HCT116 (cell line): ENCODE data around the gene ELL2. TPM values are rescaled to one million over a fixed set of nuclear protein-coding genes. Genes with fewer than 3 reads are reported as not detected.

Experiments
- ATAC-seq: fragments of 200-7000 bp; cut with Tn5 transposase; 2 replicates; pipeline ENCODE4 v1.9.1; 2020; ENCODE audit warnings: mild to moderate bottlenecking, moderate library complexity
- BruUV-seq: library from RNA; stranded (reverse); fragments of 400-500 nt; replicated peaks from 2 replicates; lab custom pipeline; 2021; lab: Mats Ljungman, UMichigan
- CTCF ChIA-PET: fragments of 300-600 bp; sonication (Branson Sonifier 250); formaldehyde crosslinking; loops from one replicate; lab custom pipeline; 2021; ENCODE audit warnings: antibody characterized with exemption; lab: Charles Lee
- POLR2A ChIA-PET: fragments of 300-600, 350-600 bp; sonication (Branson Sonifier 250); formaldehyde crosslinking; loops from one replicate; lab custom pipeline; 2021; ENCODE audit warnings: antibody characterized with exemption; lab: Charles Lee
- RAD21 ChIA-PET, 2 experiments: fragments of 300-600 bp; sonication (Branson Sonifier 250); formaldehyde crosslinking; loops; one replicate each; lab custom pipeline; 2023; ENCODE audit warnings: low total read pairs in 2 of 2; ENCODE audit not compliant: uncharacterized antibody in 2 of 2, unreplicated experiment in 2 of 2, low non-redundant PET in 1 of 2; lab: Charles Lee
- DNase-seq: peaks from one replicate; pipeline ENCODE4 v3.0.0-alpha.2; 2010; ENCODE audit warnings: low read depth, low spot score
- H2AFZ ChIP-seq: fragments of 200-600 bp; shearing (Covaris generic), sonication (generic); 2 replicates; pipeline ENCODE4 v1.6.1; 2017; ENCODE audit warnings: low read depth, mixed run types, mixed read lengths, antibody characterized with exemption, low read length; ENCODE audit not compliant: poor library complexity, severe bottlenecking
- H3K27ac ChIP-seq: 2 replicates; pipeline ENCODE4 v1.5.1; 2012; ENCODE audit warnings: low read depth, low read length
- H3K27me3 ChIP-seq: fragments of 200-600 bp; sonication (generic); 2 replicates; pipeline ENCODE4 v1.6.1; 2016; ENCODE audit warnings: mixed run types, low read length, mixed read lengths; ENCODE audit not compliant: insufficient read depth
- H3K36me3 ChIP-seq, 2 experiments: fragments of 200-500 bp in 1 of 2; fragments of 200-600 bp in 1 of 2; sonication (Bioruptor generic) in 1 of 2; sonication (generic) in 1 of 2; 2 replicates each; pipeline versions ENCODE4 v1.5.1 to v1.6.1; 2014 to 2016; ENCODE audit warnings: low read length in 2 of 2, inconsistent platforms in 1 of 2, mixed read lengths in 1 of 2, mixed run types in 1 of 2; ENCODE audit not compliant: insufficient read depth in 2 of 2, control insufficient read depth in 1 of 2
- H3K4me1 ChIP-seq, 2 experiments: fragments of 200-600 bp in 1 of 2; sonication (generic) in 1 of 2; 2 replicates each; pipeline versions ENCODE4 v1.5.1 to v1.6.1; 2012 to 2017; ENCODE audit warnings: low read length in 2 of 2, inconsistent platforms in 1 of 2, mild to moderate bottlenecking in 1 of 2, mixed read lengths in 1 of 2, mixed run types in 1 of 2, moderate library complexity in 1 of 2; ENCODE audit not compliant: insufficient read depth in 2 of 2, control insufficient read depth in 1 of 2
- H3K4me2 ChIP-seq: fragments of 200-600 bp; sonication (generic); 2 replicates; pipeline ENCODE4 v1.6.1; 2017; ENCODE audit warnings: mixed run types, low read length, mixed read lengths
- H3K4me3 ChIP-seq, 2 experiments: fragments of 200-600 bp in 1 of 2; sonication (generic) in 1 of 2; replicated peaks in 1 of 2; 2 replicates each; pipeline ENCODE4 v1.5.1; 2011 to 2016; ENCODE audit warnings: low read length in 2 of 2, control low read depth in 1 of 2, low read depth in 1 of 2, mild to moderate bottlenecking in 1 of 2, mixed read lengths in 1 of 2, mixed run types in 1 of 2
- H3K79me2 ChIP-seq: fragments of 200-600 bp; sonication (generic); 2 replicates; pipeline ENCODE4 v1.6.1; 2017; ENCODE audit warnings: mild to moderate bottlenecking, mixed run types, low read length, moderate library complexity, mixed read lengths; ENCODE audit not compliant: insufficient read depth
- H3K9ac ChIP-seq: fragments of 200-600 bp; sonication (generic); 2 replicates; pipeline ENCODE4 v1.6.1; 2016; ENCODE audit warnings: low read length, mixed read lengths
- H3K9me2 ChIP-seq: fragments of 200-600 bp; sonication (generic), shearing (Covaris generic); 2 replicates; pipeline ENCODE4 v1.6.1; 2017; ENCODE audit warnings: mixed run types, mild to moderate bottlenecking, moderate library complexity; ENCODE audit not compliant: insufficient read depth
- H3K9me3 ChIP-seq, 2 experiments: fragments of 200-500 bp in 1 of 2; fragments of 200-600 bp in 1 of 2; sonication (Bioruptor generic) in 1 of 2; sonication (generic) in 1 of 2; 2 replicates each; pipeline ENCODE4 v1.6.1; 2014 to 2017; ENCODE audit warnings: low read length in 2 of 2, mixed read lengths in 2 of 2, inconsistent platforms in 1 of 2, low read depth in 1 of 2, mild to moderate bottlenecking in 1 of 2, mixed run types in 1 of 2, moderate library complexity in 1 of 2; ENCODE audit not compliant: control insufficient read depth in 1 of 2, insufficient read depth in 1 of 2
- H4K20me1 ChIP-seq: fragments of 200-600 bp; sonication (generic), shearing (Covaris generic); 2 replicates; pipeline ENCODE4 v1.6.1; 2017; ENCODE audit warnings: mixed run types, mild to moderate bottlenecking, moderate library complexity; ENCODE audit not compliant: insufficient read depth
- CBX3 ChIP-seq: IDR thresholded peaks from 2 replicates; pipeline ENCODE4 v1.6.1; 2012; ENCODE audit warnings: low read depth
- CEBPB ChIP-seq: IDR thresholded peaks from 2 replicates; pipeline ENCODE4 v1.6.1; 2012; ENCODE audit warnings: low read depth
- EZH2 ChIP-seq: fragments of 200-600 bp; sonication (generic); IDR thresholded peaks from 2 replicates; pipeline ENCODE4 v1.6.1; 2017; ENCODE audit warnings: antibody characterized with exemption, mixed run types
- EZH2phosphoT487 ChIP-seq: fragments of 200-600 bp; IDR thresholded peaks from 2 replicates; pipeline ENCODE4 v1.6.1; 2018; ENCODE audit warnings: antibody characterized with exemption, borderline replicate concordance
- JUND ChIP-seq: IDR thresholded peaks from 2 replicates; pipeline ENCODE4 v1.6.1; 2012
- POLR2AphosphoS5 ChIP-seq: IDR thresholded peaks from 2 replicates; pipeline ENCODE4 v1.6.1; 2011; ENCODE audit warnings: mild to moderate bottlenecking, low read depth, low read length, moderate library complexity
- RAD21 ChIP-seq: IDR thresholded peaks from 2 replicates; pipeline ENCODE4 v1.6.1; 2012; ENCODE audit warnings: low read depth, mild to moderate bottlenecking
- YY1 ChIP-seq: IDR thresholded peaks from 2 replicates; pipeline ENCODE4 v1.6.1; 2011; ENCODE audit warnings: low read length, low read depth, moderate library complexity, mild to moderate bottlenecking; ENCODE audit not compliant: insufficient replicate concordance; ENCODE audit errors: extremely low read depth
- ZNF274 ChIP-seq: fragments of 200-500 bp; sonication (Bioruptor generic); IDR thresholded peaks from 2 replicates; pipeline ENCODE4 v1.6.1; 2014; ENCODE audit warnings: mild to moderate bottlenecking, low read depth, low read length, inconsistent platforms
- intact Hi-C: fragments of 100-400 bp; cut with micrococcal nuclease; formaldehyde crosslinking; loops from 2 replicates; pipeline ENCODE4 v1.10.0; 2022
- total RNA-seq: library from RNA; stranded (reverse); gene quantifications from one replicate; pipeline ENCODE4 v1.2.1, GENCODE V29; 2021; ENCODE audit not compliant: unreplicated experiment
- TF ChIP-seq, protein P1 (sequence below): IDR thresholded peaks from 2 replicates; pipeline ENCODE4 v1.6.1; 2012
- TF ChIP-seq, protein P2 (sequence below): IDR thresholded peaks from 2 replicates; pipeline ENCODE4 v1.6.1; 2012

The ELL2 gene
- total RNA-seq, 1 experiment from 2014 or later, result 29.8 TPM

GRCh38 chr5:95921501-95921900 is 40.1 kb downstream of the ELL2 start:
- DNase-seq (no peak), ATAC-seq (no peak)
- intact Hi-C loops, result no loop called here
- no TSS peak for BruUV-seq
- Histone ChIP-seq H3K4me2 (no peak overlapping the region), H3K27ac (no peak overlapping the region), H3K79me2 (no peaks in the 10 kb centered on the region), H3K27me3 (no peaks in the 10 kb centered on the region), H3K9me2 (no peaks in the 10 kb centered on the region), H3K9me3 (no peaks in the 10 kb centered on the region), H3K36me3 (no peaks in the 10 kb centered on the region), H4K20me1 (no peaks in the 10 kb centered on the region), H3K4me3 (no peak overlapping the region), H3K4me1 (no peaks in the 10 kb centered on the region), H3K9ac (no peak overlapping the region), H2AFZ (no peak overlapping the region)
- RAD21 ChIA-PET, result no interaction called here
- TF ChIP-seq, protein P1, sequence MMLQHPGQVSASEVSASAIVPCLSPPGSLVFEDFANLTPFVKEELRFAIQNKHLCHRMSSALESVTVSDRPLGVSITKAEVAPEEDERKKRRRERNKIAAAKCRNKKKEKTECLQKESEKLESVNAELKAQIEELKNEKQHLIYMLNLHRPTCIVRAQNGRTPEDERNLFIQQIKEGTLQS, result no peak
- TF ChIP-seq POLR2AphosphoS5 (no peak), EZH2phosphoT487 (no peak), YY1 (no peak)
- POLR2A ChIA-PET, result no interaction called here
- CTCF ChIA-PET, result no interaction called here

GRCh38 chr5:95920822-95921221 is 40.8 kb downstream of the ELL2 start:
- TF ChIP-seq CEBPB (no peak), RAD21 (no peak), CBX3 (no peak), EZH2 (no peak), JUND (no peak), ZNF274 (no peak)
- TF ChIP-seq, protein P2, sequence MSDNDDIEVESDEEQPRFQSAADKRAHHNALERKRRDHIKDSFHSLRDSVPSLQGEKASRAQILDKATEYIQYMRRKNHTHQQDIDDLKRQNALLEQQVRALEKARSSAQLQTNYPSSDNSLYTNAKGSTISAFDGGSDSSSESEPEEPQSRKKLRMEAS, result no peak
- no peak overlapping the region for H3K4me2 ChIP-seq
- DNase-seq (no peak), ATAC-seq (no peak)
- H2AFZ ChIP-seq, result no peak overlapping the region
- no peaks in the 10 kb centered on the region for H3K4me1 ChIP-seq
- H3K79me2 ChIP-seq, result no peaks in the 10 kb centered on the region
- ChIA-PET CTCF (no interaction called here), RAD21 (no interaction called here), POLR2A (no interaction called here)
- BruUV-seq, result no TSS peak
- H3K36me3 ChIP-seq, result no peaks in the 10 kb centered on the region
- intact Hi-C loops, result no loop called here
- no peak overlapping the region for H3K4me3 ChIP-seq
- no peak overlapping the region for H3K27ac ChIP-seq
- H3K9ac ChIP-seq, result no peak overlapping the region
- H4K20me1 ChIP-seq, result no peaks in the 10 kb centered on the region
- no peaks in the 10 kb centered on the region for H3K9me2 ChIP-seq
- no peaks in the 10 kb centered on the region for H3K27me3 ChIP-seq
- no peaks in the 10 kb centered on the region for H3K9me3 ChIP-seq
